ENCODE data around the gene ZNF121. TPM values are rescaled to one million over a fixed set of nuclear protein-coding genes. Genes with fewer than 3 reads are reported as not detected.
"Not testable (repeated sequence)": the region's sequence is repeated elsewhere in the genome, so short reads cannot be mapped to it uniquely, and the experiment has no call there.

The ZNF121 gene
- total RNA-seq, 1 experiment from 2014 or later: 7.4 TPM

- in situ Hi-C loops (cut with HindIII; ENCODE audit: low pct_unique_long_range_greater_than_20kb, low sequenced_read_pairs): not testable (repeated sequence)
Measured at GRCh38 chr19:9541281-9541680, 43.0 kb downstream of the ZNF121 start.

GRCh38 chr19:9539921-9540320 is 44.4 kb downstream of the ZNF121 start:
- in situ Hi-C loops (cut with HindIII; ENCODE audit: low pct_unique_long_range_greater_than_20kb, low sequenced_read_pairs); DNase-seq (ENCODE audit: low read depth): not testable (repeated sequence)

More at GRCh38 chr19:9541281-9541680, 43.0 kb downstream of the ZNF121 start:
- DNase-seq (ENCODE audit: low read depth): not testable (repeated sequence)

- in situ Hi-C loops (cut with HindIII; ENCODE audit: low pct_unique_long_range_greater_than_20kb, low sequenced_read_pairs): not testable (repeated sequence)
Measured at GRCh38 chr19:9539201-9539600, 45.1 kb downstream of the ZNF121 start.

GRCh38 chr19:9538183-9539058 is 45.9 kb downstream of the ZNF121 start, which contains the start of gene ZNF426:
ZNF426 (minus strand) TSS chr19:9538645; CDS start chr19:9536232, 2,413 bp downstream.
- in situ Hi-C loops (cut with HindIII; ENCODE audit: low pct_unique_long_range_greater_than_20kb, low sequenced_read_pairs): no loop called here
- no peak for DNase-seq (ENCODE audit: low read depth)

More at GRCh38 chr19:9539201-9539600, 45.1 kb downstream of the ZNF121 start:
- not testable (repeated sequence) for DNase-seq (ENCODE audit: low read depth)

- no peak for DNase-seq (ENCODE audit: low read depth)
- in situ Hi-C loops (cut with HindIII; ENCODE audit: low pct_unique_long_range_greater_than_20kb, low sequenced_read_pairs): no loop called here
Measured at GRCh38 chr19:9535934-9536333, 48.4 kb downstream of the ZNF121 start.

- no peak for DNase-seq (ENCODE audit: low read depth)
- in situ Hi-C loops (cut with HindIII; ENCODE audit: low pct_unique_long_range_greater_than_20kb, low sequenced_read_pairs): no loop called here
Measured at GRCh38 chr19:9531933-9532332, 52.4 kb downstream of the ZNF121 start.

GRCh38 chr19:9528757-9529336 is 55.5 kb downstream of the ZNF121 start:
- DNase-seq (ENCODE audit: low read depth): no peak
- in situ Hi-C loops (cut with HindIII; ENCODE audit: low pct_unique_long_range_greater_than_20kb, low sequenced_read_pairs): no loop called here

GRCh38 chr19:9523885-9524474 is 60.3 kb downstream of the ZNF121 start:
- in situ Hi-C loops (cut with HindIII; ENCODE audit: low pct_unique_long_range_greater_than_20kb, low sequenced_read_pairs): no loop called here
- DNase-seq (ENCODE audit: low read depth): no peak

Other genes starting within 250 kb of the ZNF121 start
- 0.17 TPM in 1 of 2 replicates, not detected in the other for gene ZNF177, start 221.5 kb downstream of the ZNF121 start, total RNA-seq (2014; rRNA removed; shearing (Covaris generic); ENCODE audit: low replicate concordance)
- 5.4 and 6.9 TPM in 2 replicates for gene ZNF266, start 148.9 kb downstream of the ZNF121 start, total RNA-seq (2014; rRNA removed; shearing (Covaris generic); ENCODE audit: low replicate concordance)
- gene ZNF560, start 85.9 kb downstream of the ZNF121 start, total RNA-seq (2014; rRNA removed; shearing (Covaris generic); ENCODE audit: low replicate concordance): not detected in 2 replicates
- 0.14 TPM in 1 of 2 replicates, not detected in the other for gene ZNF426, start 45.9 kb downstream of the ZNF121 start, total RNA-seq (2014; rRNA removed; shearing (Covaris generic); ENCODE audit: low replicate concordance)
- 7.4 and 9.9 TPM in 2 replicates for gene ZNF561, start 36.7 kb upstream of the ZNF121 start, total RNA-seq (2014; rRNA removed; shearing (Covaris generic); ENCODE audit: low replicate concordance)
- 5.7 and 8.9 TPM in 2 replicates for gene ZNF562, start 90.6 kb upstream of the ZNF121 start, total RNA-seq (2014; rRNA removed; shearing (Covaris generic); ENCODE audit: low replicate concordance)
- gene ZNF846, start 184.2 kb upstream of the ZNF121 start, total RNA-seq (2014; rRNA removed; shearing (Covaris generic); ENCODE audit: low replicate concordance): 3.8 and 33.3 TPM in 2 replicates
- gene FBXL12, start 234.6 kb upstream of the ZNF121 start, total RNA-seq (2014; rRNA removed; shearing (Covaris generic); ENCODE audit: low replicate concordance): 8.3 and 15.5 TPM in 2 replicates
- 255 and 266 TPM in 2 replicates for gene UBL5, start 243.4 kb upstream of the ZNF121 start, total RNA-seq (2014; rRNA removed; shearing (Covaris generic); ENCODE audit: low replicate concordance)

Measured in Caki2 (cell line).